ENCODE data around the gene CCR7. TPM values are rescaled to one million over a fixed set of nuclear protein-coding genes. Genes with fewer than 3 reads are reported as not detected.
A peak's percentile ranks its signal among the peaks of the same experiment; 100 is the strongest.

Gene CCR7
- total and polyA plus RNA-seq, 2 of the 8 experiments (the other 6 are each of a cell fraction or from before 2014, with no cell fraction given), result 0.12 to 0.17 TPM

DNA sequence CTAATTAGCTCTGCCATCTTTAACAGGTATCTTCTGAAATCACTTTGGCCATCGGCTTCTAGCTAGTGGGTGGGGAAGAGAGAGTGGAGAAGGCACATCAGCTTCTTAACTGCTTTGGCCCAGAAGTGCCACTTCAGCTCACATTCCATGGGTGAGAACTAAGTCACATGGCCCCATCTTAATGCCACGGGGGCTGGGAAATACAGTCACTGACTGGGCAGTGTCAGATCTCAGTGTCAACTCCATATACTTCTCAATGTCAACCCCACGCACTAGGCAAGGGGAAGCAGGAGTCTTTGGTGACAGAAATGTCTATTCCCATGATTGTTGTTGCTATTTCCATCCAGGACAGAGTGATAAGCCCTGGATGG is 29.4 kb downstream of the CCR7 start:
- Histone ChIP-seq H3K4me3 (ENCODE audit: extremely low read depth in 1 of 4, insufficient read depth in 2 of 4, low read depth in 3 of 4, low read length in 4 of 4) (no peak overlapping the region), H3K14ac (ENCODE audit: insufficient read length) (no peak overlapping the region), H2BK5ac (ENCODE audit: low read depth, low read length) (0 out of 2 replicates have a peak overlapping the region, but pooled peaks have one; percentile 25), H3K9me3 (ENCODE audit: insufficient read depth in 2 of 2, low read depth in 1 of 2, low read length in 1 of 2) (no peaks in the 10 kb centered on the region), H2BK12ac (ENCODE audit: low read depth, low read length) (no peak overlapping the region), H4K8ac (ENCODE audit: extremely low read depth, insufficient read depth, low read length) (no peak overlapping the region), H2AFZ (ENCODE audit: low read length) (no peak overlapping the region), H2BK120ac (replicated peaks; ENCODE audit: low read depth, low read length) (no peak overlapping the region), H3K4me1 (replicated peaks in 1 of 4; ENCODE audit: control insufficient read depth in 3 of 4, insufficient read depth in 4 of 4, low read length in 3 of 4) (peaks cover 0 to 8% (median 2%) of the 10 kb centered on the region in 4 experiments; a peak in 2 of 7 replicates), H2BK15ac (ENCODE audit: low read length) (no peak overlapping the region), H4K5ac (ENCODE audit: insufficient read length, low read depth, low read length) (no peak overlapping the region), H3K23me2 (ENCODE audit: low read depth, low read length) (peaks cover 3% of the 10 kb centered on the region; the same call in 1 of the 2 replicates), H3K9ac (replicated peaks in 1 of 4; ENCODE audit: extremely low read depth in 1 of 4, low read depth in 3 of 4, low read length in 3 of 4) (no peak overlapping the region), H2BK20ac (ENCODE audit: low read length) (no peak overlapping the region), H3K27me3 (replicated peaks in 1 of 4; ENCODE audit: control insufficient read depth in 3 of 4, extremely low read depth in 1 of 4, insufficient read depth in 3 of 4, low read length in 3 of 4) (no peaks in the 10 kb centered on the region), H3K18ac (ENCODE audit: extremely low read depth, low read length) (no peak overlapping the region), H4K91ac (replicated peaks; ENCODE audit: insufficient read length, low read length) (no peak overlapping the region), H2AK5ac (ENCODE audit: low read depth, low read length) (no peak overlapping the region), H3K79me2 (ENCODE audit: control insufficient read depth in 1 of 2, insufficient read depth in 2 of 2, low read length in 2 of 2) (no peaks in the 10 kb centered on the region), H3K23ac (ENCODE audit: insufficient read length) (no peak overlapping the region), H3K56ac (replicated peaks; ENCODE audit: insufficient read length, low read depth, low read length) (no peak overlapping the region), H3K27ac (ENCODE audit: low read depth, low read length) (no peak overlapping the region), H3K4me2 (ENCODE audit: insufficient read depth in 1 of 2, low read depth in 2 of 2, low read length in 2 of 2) (no peak overlapping the region), H3K36me3 (ENCODE audit: control insufficient read depth in 2 of 4, insufficient read depth in 4 of 4, low read length in 3 of 4) (no peaks in the 10 kb centered on the region), H3K79me1 (ENCODE audit: low read depth, low read length) (no peaks in the 10 kb centered on the region), H3K4ac (replicated peaks; ENCODE audit: insufficient read length, low read depth, low read length) (no peak overlapping the region), H4K20me1 (replicated peaks in 1 of 2; ENCODE audit: control insufficient read depth in 1 of 2, insufficient read depth in 2 of 2, low read length in 2 of 2) (no peaks in the 10 kb centered on the region)
- no peak for TF ChIP-seq POLR2A (IDR thresholded peaks at IDR 0.05; ENCODE audit: control extremely low read depth in 1 of 2, low read depth in 2 of 2, low read length in 2 of 2)
- no peak for TF ChIP-seq NRF1 (IDR thresholded peaks at IDR 0.05; ENCODE audit: low read depth, low read length)
- TF ChIP-seq KDM5A (IDR thresholded peaks at IDR 0.05; ENCODE audit: low read length), result no peak
- no peak for TF ChIP-seq TBP (IDR thresholded peaks at IDR 0.05; ENCODE audit: low read depth, low read length)
- no peak for TF ChIP-seq JUN (IDR thresholded peaks at IDR 0.05; ENCODE audit: low read depth, low read length)
- TF ChIP-seq TEAD4 (IDR thresholded peaks at IDR 0.05; ENCODE audit: low read depth, low read length), result no peak
- no peak for TF ChIP-seq RBBP5 (IDR thresholded peaks at IDR 0.05; ENCODE audit: borderline replicate concordance, low read depth, low read length)
- TF ChIP-seq MAFK (IDR thresholded peaks at IDR 0.05; ENCODE audit: low read depth, low read length), result no peak
- no peak for TF ChIP-seq BRCA1 (IDR thresholded peaks at IDR 0.05; ENCODE audit: low read depth, low read length)
- WGBS, 2 experiments (ENCODE audit: extremely low coverage in 1 of 2, insufficient coverage in 1 of 2, insufficient read length in 1 of 2, insufficient replicate concordance in 2 of 2, low coverage in 1 of 2, low lambda C conversion rate in 2 of 2, missing lambda C conversion rate in 1 of 2), result 94% methylated on average over 3 of the region's 3 CpGs; no CpG with 5 or more reads in 1 of the 2 experiments
- FAIRE-seq (no peak), DNase-seq (ENCODE audit: low read depth in 1 of 2, low spot score in 2 of 2) (no peak)
- CTCF ChIA-PET (ENCODE audit: partially characterized antibody), result interaction anchor here (0.9 to 19.4 kb wide), 15 partner anchors 8 to 1029 kb away, joined by 3 to 435 read pairs (median 6); partner anchors contain the start of gene IGFBP4
- POLR2A ChIA-PET (ENCODE audit: partially characterized antibody), result interaction anchor here (0.7 to 1.0 kb wide), 2 partner anchors 12 to 146 kb away, joined by 3 read pairs; no protein-coding TSS in a partner anchor
